ENCODE results near the gene MYPN.
"Not testable (repeated sequence)": the region's sequence is repeated elsewhere in the genome, so short reads cannot be mapped to it uniquely, and the experiment has no call there.

The MYPN gene

DNA sequence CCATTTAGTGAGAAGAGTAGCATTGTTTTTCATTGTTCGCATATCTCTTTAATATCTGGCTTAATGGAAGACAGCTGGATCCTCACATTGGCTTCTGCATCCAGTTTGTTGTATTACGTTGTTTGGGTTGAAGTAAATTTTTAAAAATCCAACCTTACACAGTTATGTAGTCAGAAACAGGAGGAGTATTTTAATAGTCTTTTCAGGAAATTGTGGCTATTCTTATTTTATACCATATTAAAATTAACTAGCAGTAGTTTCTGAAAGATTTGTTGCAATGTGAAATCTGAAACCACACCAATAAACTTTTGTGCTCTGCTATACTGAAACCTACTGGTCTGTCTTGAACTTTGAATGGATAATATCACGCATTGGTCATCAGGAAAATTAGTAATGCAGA, 27.9 kb downstream of the MYPN start:
- H3K4me3 Mint-ChIP-seq: no peak overlapping the region
- no peaks in the 10 kb centered on the region for H3K4me1 Mint-ChIP-seq (ENCODE audit: low read depth)
- no peak overlapping the region for H3K27ac Mint-ChIP-seq
- H3K9me3 Mint-ChIP-seq (ENCODE audit: low read depth): no peaks in the 10 kb centered on the region
- H3K36me3 Mint-ChIP-seq: no peaks in the 10 kb centered on the region
- peaks cover 2% of the 10 kb centered on the region for H3K27me3 Mint-ChIP-seq

DNA sequence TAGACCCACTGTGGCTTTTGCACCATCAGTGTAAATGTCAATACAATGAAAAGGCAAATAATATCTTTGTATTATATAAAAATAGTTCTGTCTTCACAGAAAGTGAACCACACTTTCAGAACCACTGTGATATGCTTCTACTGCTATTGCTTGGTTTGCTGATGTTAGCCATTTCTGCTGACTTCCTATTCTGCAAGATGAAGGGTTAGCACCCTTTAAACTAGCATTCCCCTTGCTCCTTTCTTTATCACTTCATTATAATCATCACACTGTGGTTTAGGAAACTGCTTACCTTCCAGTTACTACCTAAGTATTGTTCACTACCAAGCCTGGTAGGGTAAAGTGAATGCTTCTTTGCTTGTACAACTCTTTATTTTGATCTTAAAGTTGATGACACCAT, 29.2 kb downstream of the MYPN start:
- Mint-ChIP-seq H3K27me3 (peaks cover 2% of the 10 kb centered on the region), H3K27ac (no peak overlapping the region)

DNA sequence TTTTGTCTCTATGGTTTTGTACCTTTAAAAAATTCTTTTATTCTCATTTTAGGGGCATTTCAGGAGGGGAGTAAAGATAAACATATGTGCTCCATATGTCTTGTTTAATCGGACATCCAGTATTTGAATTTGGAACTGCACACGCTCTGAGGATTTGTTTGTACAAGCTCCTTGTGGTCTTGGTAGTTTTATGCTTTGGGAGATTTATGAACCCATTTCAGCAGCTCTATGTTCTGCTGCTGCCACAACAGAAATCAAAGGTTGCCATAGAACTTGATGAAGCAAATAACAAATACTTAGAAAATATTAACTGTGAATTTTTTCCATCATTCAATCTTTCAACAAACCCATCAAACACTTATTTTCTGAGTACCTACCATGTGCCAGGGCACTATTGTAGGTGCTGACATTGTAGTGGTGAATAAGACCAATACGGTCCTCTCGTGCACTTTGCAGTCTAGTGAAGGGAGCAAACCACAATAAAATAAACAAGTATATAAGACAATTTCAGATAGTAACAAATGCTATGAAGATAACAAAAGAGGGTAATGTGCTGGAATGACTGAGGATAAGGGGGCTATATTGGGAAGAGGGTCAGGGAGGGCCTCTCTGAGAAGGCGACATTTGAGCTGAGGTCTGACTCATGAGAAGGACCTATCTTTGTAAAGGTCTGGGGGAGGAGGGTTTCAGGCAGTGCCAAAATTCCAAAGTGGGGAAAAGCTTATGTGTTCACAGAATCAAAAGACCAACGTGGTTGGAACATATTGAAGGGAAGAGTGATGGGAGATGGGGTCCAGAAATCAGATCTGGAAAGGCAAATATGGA, 30.4 kb downstream of the MYPN start:
- no peaks in the 10 kb centered on the region for H3K4me1 Mint-ChIP-seq (ENCODE audit: low read depth)
- no peak overlapping the region for H3K27ac Mint-ChIP-seq
- no peaks in the 10 kb centered on the region for H3K9me3 Mint-ChIP-seq (ENCODE audit: low read depth)
- peaks cover 2% of the 10 kb centered on the region for H3K27me3 Mint-ChIP-seq
- H3K4me3 Mint-ChIP-seq: no peak overlapping the region
- H3K36me3 Mint-ChIP-seq: no peaks in the 10 kb centered on the region

More for the DNA sequence above, 29.2 kb downstream of the MYPN start:
- no peak overlapping the region for H3K4me3 Mint-ChIP-seq
- H3K36me3 Mint-ChIP-seq: no peaks in the 10 kb centered on the region
- no peaks in the 10 kb centered on the region for H3K9me3 Mint-ChIP-seq (ENCODE audit: low read depth)
- no peaks in the 10 kb centered on the region for H3K4me1 Mint-ChIP-seq (ENCODE audit: low read depth)

DNA sequence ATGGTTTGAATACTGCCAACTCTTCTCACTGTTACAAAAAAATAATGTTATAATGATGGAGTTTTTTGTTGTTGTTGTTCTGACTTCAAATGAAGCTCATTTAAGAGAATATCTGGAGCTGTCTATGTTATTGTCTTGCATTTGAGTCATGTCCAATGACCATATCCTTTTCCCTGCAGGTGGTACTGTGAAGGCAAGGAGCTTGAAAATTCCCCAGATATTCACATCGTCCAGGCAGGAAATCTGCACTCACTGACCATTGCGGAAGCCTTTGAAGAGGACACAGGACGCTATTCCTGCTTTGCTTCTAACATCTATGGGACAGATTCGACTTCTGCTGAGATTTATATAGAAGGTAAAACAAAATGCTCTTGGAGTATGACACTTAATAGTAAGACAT, 33.5 kb downstream of the MYPN start:
- Mint-ChIP-seq H3K4me1 (ENCODE audit: low read depth) (no peaks in the 10 kb centered on the region), H3K36me3 (no peaks in the 10 kb centered on the region), H3K9me3 (ENCODE audit: low read depth) (no peaks in the 10 kb centered on the region), H3K27ac (no peak overlapping the region), H3K27me3 (peaks cover 4% of the 10 kb centered on the region), H3K4me3 (no peak overlapping the region)

DNA sequence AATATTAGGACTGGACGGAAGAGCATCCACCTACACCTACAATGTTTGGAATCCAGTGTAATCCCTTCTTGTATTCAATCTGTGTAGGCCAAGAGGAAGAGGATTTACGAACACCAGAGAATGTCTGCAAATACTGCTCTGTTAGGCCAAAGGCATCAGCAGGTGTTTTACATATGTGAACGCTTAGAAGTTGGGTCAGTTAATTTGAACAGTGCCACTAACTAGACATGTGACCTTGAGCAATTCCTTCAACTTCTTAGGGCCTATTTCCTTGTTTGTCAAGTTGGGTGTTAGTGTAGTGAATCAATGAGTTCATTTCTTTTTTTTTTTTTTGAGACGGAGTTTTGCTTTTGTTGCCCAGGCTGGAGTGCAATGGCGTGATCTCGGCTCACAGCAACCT, 35.4 kb downstream of the MYPN start:
- Mint-ChIP-seq H3K36me3 (no peaks in the 10 kb centered on the region), H3K4me1 (ENCODE audit: low read depth) (no peaks in the 10 kb centered on the region), H3K4me3 (no peak overlapping the region), H3K27me3 (peaks cover 6% of the 10 kb centered on the region), H3K27ac (no peak overlapping the region), H3K9me3 (ENCODE audit: low read depth) (no peaks in the 10 kb centered on the region)

DNA sequence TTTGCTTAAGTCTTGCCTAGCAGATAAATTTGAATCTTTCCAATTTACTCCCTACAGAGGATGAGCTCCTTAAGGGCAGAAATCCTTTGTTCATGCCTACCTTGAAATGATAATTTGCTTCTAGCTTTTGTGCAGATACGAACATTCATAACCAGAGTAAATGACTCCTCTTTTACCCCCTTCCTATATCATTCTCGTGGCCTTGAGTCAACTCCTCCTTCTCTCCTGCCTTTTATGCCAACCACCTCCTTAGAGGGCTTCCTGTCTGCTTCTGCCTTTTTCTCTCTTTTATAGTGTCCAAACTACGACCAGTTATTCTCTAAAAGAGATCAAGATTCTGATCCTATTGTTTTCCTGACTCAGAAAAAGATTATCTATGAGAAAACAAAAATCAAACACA, 36.4 kb downstream of the MYPN start:
- no peak overlapping the region for H3K4me3 Mint-ChIP-seq

DNA sequence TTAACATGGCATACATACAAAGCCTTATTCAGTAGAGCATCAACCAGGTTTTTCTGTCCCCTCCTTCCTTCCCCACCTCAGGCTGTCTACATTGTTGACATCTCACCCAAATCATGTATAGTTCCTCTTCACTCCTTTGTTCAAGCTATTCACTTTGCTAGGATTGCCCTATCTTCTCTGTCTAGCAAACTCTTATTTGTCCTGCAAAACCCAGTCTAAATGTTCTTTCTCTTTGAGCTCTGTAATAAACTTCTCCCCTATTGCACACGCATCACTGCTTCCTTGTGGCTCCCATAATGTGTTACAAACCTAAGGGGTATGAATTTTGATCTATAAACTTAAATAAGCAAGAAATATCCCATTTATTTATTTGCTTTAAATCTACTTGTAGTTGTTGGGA, 36.8 kb downstream of the MYPN start:
- Mint-ChIP-seq H3K9me3 (ENCODE audit: low read depth) (no peaks in the 10 kb centered on the region), H3K4me1 (ENCODE audit: low read depth) (no peaks in the 10 kb centered on the region), H3K27ac (no peak overlapping the region), H3K27me3 (peaks cover 6% of the 10 kb centered on the region), H3K4me3 (no peak overlapping the region), H3K36me3 (no peaks in the 10 kb centered on the region)

More for the DNA sequence above, 36.4 kb downstream of the MYPN start:
- H3K27ac Mint-ChIP-seq: no peak overlapping the region
- no peaks in the 10 kb centered on the region for H3K36me3 Mint-ChIP-seq
- peaks cover 6% of the 10 kb centered on the region for H3K27me3 Mint-ChIP-seq
- H3K9me3 Mint-ChIP-seq (ENCODE audit: low read depth): no peaks in the 10 kb centered on the region
- no peaks in the 10 kb centered on the region for H3K4me1 Mint-ChIP-seq (ENCODE audit: low read depth)

DNA sequence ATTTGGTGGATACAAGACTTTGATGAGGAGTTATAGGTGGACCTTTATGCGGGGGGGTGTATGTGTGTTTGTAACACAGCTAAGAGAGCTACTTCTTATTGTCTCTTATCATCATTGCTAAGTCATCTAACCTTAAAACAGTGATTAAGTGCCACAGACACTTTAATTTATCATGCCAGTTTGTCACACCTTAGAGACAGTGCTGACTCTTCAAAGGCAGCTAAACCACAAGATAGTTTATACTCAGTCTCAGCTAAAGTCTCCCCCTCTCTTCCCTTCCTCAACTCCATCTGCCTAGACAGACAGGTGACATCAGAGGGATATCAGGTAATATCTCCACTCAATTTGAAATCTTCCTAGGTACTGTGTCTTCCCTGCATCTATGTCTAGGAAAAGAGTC, 42.2 kb downstream of the MYPN start:
- H3K9me3 Mint-ChIP-seq (ENCODE audit: low read depth): no peaks in the 10 kb centered on the region
- no peak overlapping the region for H3K27ac Mint-ChIP-seq
- no peaks in the 10 kb centered on the region for H3K36me3 Mint-ChIP-seq
- no peaks in the 10 kb centered on the region for H3K4me1 Mint-ChIP-seq (ENCODE audit: low read depth)
- H3K4me3 Mint-ChIP-seq: no peak overlapping the region
- H3K27me3 Mint-ChIP-seq: peaks cover 2% of the 10 kb centered on the region

DNA sequence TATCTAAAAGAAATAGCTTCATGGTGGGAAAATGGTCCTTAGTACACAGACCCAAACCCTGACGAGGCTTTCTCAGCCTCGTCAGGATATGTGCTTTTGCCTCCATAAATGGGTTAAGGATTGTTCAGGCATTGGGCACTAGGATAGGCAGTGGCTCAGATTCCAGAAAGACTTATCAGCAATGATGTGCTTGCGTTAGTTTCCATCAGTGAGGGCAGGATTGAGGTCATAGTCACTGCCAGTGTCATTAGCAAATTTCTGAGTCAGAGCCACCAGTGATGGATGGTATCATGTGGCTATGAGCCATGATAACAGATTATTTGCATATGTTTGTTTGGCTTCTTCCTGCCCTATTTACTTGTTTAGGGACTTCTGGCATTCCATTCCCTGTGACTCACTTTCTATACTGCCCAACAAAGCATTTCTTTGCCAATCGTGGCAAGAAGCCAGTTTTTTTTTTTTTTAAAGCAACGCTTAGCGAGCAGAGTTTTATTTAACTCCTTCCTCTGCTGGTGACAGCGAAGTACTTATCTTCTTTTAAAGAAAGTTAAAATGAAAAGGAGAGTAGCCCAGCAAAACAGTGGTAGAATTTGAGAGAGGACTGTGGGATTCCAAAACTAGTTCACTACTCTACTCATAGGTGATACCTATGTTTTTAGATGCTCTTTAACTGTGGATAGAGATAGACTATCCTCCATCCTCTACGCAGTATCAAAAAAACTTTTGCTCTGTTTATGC, 44.4 kb downstream of the MYPN start:
- Mint-ChIP-seq H3K36me3 (no peaks in the 10 kb centered on the region), H3K4me3 (no peak overlapping the region), H3K27ac (no peak overlapping the region), H3K27me3 (no peaks in the 10 kb centered on the region), H3K9me3 (ENCODE audit: low read depth) (no peaks in the 10 kb centered on the region), H3K4me1 (ENCODE audit: low read depth) (no peaks in the 10 kb centered on the region)

DNA sequence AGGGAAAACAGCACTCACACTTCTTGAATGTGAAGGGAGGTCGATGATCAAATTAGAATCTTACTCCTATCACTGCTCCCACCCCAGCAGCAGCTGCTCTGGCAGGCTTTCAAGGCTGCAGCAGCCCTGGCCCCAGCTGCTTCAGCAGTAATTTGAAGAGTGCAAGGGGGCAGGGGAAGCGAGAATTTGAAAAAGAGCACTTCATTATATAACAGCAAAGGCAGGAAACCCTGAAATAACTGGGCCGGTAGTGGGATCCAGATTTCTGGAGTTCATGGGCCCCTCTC, 44.9 kb downstream of the MYPN start:
- Mint-ChIP-seq H3K4me1 (ENCODE audit: low read depth) (no peaks in the 10 kb centered on the region), H3K27ac (no peak overlapping the region), H3K27me3 (no peaks in the 10 kb centered on the region), H3K36me3 (no peaks in the 10 kb centered on the region), H3K4me3 (no peak overlapping the region), H3K9me3 (ENCODE audit: low read depth) (no peaks in the 10 kb centered on the region)

DNA sequence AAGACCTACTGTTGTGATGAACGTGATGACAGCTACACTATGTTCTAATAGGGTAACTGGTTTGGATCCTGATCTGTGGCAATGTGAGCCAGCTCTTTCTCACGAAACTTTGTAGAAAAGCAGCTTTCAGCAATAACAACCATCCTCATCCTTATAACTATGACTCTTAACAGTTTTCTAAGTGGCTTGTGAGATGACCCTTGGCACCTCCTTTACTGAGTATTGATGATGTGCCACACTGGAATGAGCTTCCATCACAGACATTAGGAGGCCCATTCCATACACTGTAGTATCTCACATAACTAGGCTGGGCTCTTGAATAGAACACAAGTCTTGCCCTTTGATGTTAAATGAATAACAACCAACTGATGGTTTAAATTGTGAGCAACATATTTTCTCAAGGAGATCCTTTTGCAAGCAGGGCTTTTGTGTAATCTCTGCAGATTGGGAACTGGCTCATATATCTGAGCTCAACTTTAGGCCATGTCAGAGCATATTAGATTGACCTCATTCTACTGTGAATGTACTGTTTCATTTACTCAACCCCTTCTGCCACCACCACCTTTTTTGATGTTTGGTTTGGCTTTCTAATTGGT, 46.4 kb downstream of the MYPN start:
- Mint-ChIP-seq H3K9me3 (ENCODE audit: low read depth) (no peaks in the 10 kb centered on the region), H3K36me3 (no peaks in the 10 kb centered on the region), H3K27ac (no peak overlapping the region), H3K4me1 (ENCODE audit: low read depth) (no peaks in the 10 kb centered on the region), H3K27me3 (no peaks in the 10 kb centered on the region), H3K4me3 (no peak overlapping the region)

DNA sequence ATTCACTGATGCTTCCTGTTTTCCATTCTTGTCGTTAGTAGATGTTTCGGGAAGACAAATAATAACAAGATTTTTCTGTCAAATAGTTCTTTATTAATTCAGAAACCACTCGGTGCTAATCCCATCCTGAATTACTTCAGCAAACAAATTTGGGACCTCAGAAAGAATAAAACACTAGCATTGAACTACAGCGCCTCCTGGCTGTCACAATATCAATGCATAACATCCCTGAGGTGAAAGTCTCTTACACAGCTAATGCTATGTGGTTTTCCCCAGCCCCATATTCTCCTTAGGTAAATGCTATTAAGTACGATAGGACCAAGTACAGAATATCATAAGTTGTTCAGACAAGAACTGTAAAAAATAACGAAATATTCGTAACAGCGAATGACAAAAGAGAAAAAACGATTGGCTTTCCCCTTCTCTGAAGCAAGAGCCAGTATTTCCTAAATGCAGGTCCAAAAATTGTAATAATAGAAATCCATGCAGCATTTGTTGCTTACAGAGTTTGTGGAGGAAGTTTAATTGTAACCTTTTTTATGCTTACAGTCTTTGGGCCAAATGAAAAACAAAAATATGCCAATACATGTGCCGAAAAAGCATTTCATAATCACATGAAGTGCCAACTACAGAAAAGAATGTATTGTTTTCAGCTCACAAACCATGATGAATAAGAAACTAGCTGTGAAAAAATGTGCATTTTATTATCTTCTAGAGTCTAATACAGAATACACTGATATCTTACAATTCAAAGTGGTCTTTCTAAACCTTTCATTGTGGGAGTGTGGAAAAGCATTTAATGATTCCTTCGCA, 47.3 kb downstream of the MYPN start:
- Mint-ChIP-seq H3K27me3 (no peaks in the 10 kb centered on the region), H3K36me3 (no peaks in the 10 kb centered on the region), H3K27ac (no peak overlapping the region), H3K4me1 (ENCODE audit: low read depth) (no peaks in the 10 kb centered on the region), H3K4me3 (no peak overlapping the region), H3K9me3 (ENCODE audit: low read depth) (no peaks in the 10 kb centered on the region)

DNA sequence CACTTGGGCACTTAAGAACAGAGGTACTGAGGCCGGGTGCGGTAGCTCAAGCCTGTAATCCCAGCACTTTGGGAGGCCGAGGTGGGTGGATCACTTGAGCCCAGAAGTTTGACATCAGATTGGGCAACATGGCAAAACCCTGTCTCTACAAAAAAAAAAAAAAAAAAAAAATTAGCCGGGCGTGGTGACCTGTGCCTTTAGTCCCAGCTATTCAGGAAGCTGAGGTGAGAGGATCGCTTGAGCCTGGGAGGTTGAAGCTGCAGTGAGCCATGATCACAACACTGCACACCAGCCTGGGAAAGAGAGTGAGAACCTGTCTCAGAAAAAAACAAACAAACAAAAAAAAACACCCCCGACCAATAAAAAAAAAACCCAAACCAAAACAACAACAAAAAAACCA, 48.2 kb downstream of the MYPN start:
- not testable (repeated sequence) for H3K4me1 Mint-ChIP-seq (ENCODE audit: low read depth); H3K27ac Mint-ChIP-seq; H3K9me3 Mint-ChIP-seq (ENCODE audit: low read depth); H3K36me3 Mint-ChIP-seq; H3K4me3 Mint-ChIP-seq; H3K27me3 Mint-ChIP-seq

DNA sequence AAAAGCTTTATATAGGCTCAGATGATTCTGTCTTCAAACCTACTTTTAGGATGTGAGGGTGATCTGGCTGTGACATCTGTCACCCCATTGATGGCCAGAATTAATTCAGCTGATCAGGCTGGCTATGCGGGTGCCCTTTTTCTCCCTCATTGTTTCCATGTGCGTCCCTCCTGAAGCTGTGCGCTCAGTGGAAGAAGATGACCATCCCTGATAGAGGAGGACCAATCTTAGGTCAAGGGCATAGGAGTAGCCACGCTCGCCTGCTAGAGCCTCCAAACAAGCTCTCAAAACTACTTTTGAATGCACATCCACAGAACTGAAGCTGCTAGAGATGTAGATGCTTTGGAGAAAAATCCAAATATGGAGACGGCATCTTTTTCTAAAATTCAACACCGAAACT, 48.7 kb downstream of the MYPN start:
- Mint-ChIP-seq H3K27me3 (no peaks in the 10 kb centered on the region), H3K4me3 (no peak overlapping the region), H3K9me3 (ENCODE audit: low read depth) (no peaks in the 10 kb centered on the region), H3K36me3 (no peaks in the 10 kb centered on the region), H3K4me1 (ENCODE audit: low read depth) (no peaks in the 10 kb centered on the region), H3K27ac (no peak overlapping the region)

DNA sequence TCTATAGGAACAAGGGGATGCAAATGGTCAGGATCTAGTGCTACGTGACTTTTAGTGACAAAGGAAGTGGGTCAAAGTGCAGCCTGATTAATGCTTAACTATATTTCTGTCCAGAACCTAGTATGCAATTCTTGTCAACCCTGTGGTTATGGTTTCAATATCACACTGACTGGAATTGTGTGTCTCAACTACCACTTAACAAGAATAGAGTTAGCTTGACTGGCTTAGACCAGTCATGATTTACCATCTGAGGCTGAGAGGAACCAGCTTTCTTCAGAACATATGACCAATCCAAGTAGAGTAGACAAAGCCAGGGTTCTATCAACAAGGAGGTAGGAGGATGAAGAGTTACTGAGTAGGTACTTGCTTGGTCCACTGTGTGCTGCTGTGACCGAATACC, 54.4 kb downstream of the MYPN start:
- H3K9me3 Mint-ChIP-seq (ENCODE audit: low read depth): no peaks in the 10 kb centered on the region
- H3K36me3 Mint-ChIP-seq: no peaks in the 10 kb centered on the region
- H3K27ac Mint-ChIP-seq: no peak overlapping the region
- H3K4me3 Mint-ChIP-seq: no peak overlapping the region
- no peaks in the 10 kb centered on the region for H3K27me3 Mint-ChIP-seq
- no peaks in the 10 kb centered on the region for H3K4me1 Mint-ChIP-seq (ENCODE audit: low read depth)

All from activated naive CD8-positive, alpha-beta T cell (primary cell).